Panc1 (cell line): ENCODE measurements around the gene RPN1. TPM values are rescaled to one million over a fixed set of nuclear protein-coding genes. Genes with fewer than 3 reads are reported as not detected.

Experiments
- ATAC-seq: fragments of 200-7000 bp; cut with Tn5 transposase; 2 replicates; pipeline ENCODE4 v1.9.1; 2020; ENCODE audit warnings: mild to moderate bottlenecking, moderate library complexity
- BruUV-seq: library from RNA; stranded (reverse); fragments of 400-500 nt; replicated peaks from 2 replicates; lab custom pipeline; 2021; lab: Mats Ljungman, UMichigan
- CTCF ChIA-PET: fragments of 300-600 bp; sonication (Branson Sonifier 250); formaldehyde crosslinking; loops from one replicate; lab custom pipeline; 2022; ENCODE audit warnings: antibody characterized with exemption; lab: Charles Lee
- POLR2A ChIA-PET: fragments of 300-600 bp; sonication (Branson Sonifier 250); formaldehyde crosslinking; loops from one replicate; lab custom pipeline; 2022; ENCODE audit warnings: antibody characterized with exemption; lab: Charles Lee
- DNase-seq: peaks from one replicate; pipeline ENCODE4 v3.0.0-alpha.2; 2010; ENCODE audit warnings: low read depth, low spot score
- H3K27ac ChIP-seq: 2 replicates; pipeline ENCODE4 v1.5.1; 2011; ENCODE audit warnings: mild to moderate bottlenecking, low read length, inconsistent platforms
- H3K27me3 ChIP-seq: fragments of 200-500 bp; sonication (Bioruptor generic); 2 replicates; pipeline ENCODE4 v1.6.0; 2014; ENCODE audit warnings: low read length, inconsistent platforms; ENCODE audit not compliant: control insufficient read depth, insufficient read depth
- H3K36me3 ChIP-seq: fragments of 200-500 bp; sonication (Bioruptor generic); 2 replicates; pipeline ENCODE4 v1.5.1; 2014; ENCODE audit warnings: inconsistent platforms, mild to moderate bottlenecking, low read length, moderate library complexity; ENCODE audit not compliant: control insufficient read depth, insufficient read depth
- H3K4me1 ChIP-seq: 2 replicates; pipeline ENCODE4 v1.5.1; 2011; ENCODE audit warnings: inconsistent platforms, mild to moderate bottlenecking, low read length, moderate library complexity; ENCODE audit not compliant: control insufficient read depth, insufficient read depth
- H3K4me3 ChIP-seq, 2 experiments: 2 replicates each; pipeline ENCODE4 v1.5.1; 2011 to 2012; ENCODE audit warnings: low read depth in 2 of 2, low read length in 2 of 2, mild to moderate bottlenecking in 2 of 2, inconsistent platforms in 1 of 2, moderate library complexity in 1 of 2
- H3K9me3 ChIP-seq: fragments of 200-500 bp; sonication (Bioruptor generic); 2 replicates; pipeline ENCODE4 v1.5.1; 2014; ENCODE audit warnings: low read depth, mild to moderate bottlenecking, inconsistent platforms, low read length, moderate library complexity; ENCODE audit not compliant: control insufficient read depth, insufficient read depth
- CTCF ChIP-seq: fragments of 450-650 bp; IDR thresholded peaks from 2 replicates; pipeline ENCODE4 v1.5.1; 2017; ENCODE audit warnings: mild to moderate bottlenecking
- POLR2AphosphoS5 ChIP-seq: IDR thresholded peaks from 2 replicates; pipeline ENCODE4 v1.6.1; 2012; ENCODE audit warnings: mild to moderate bottlenecking, low read depth, low read length, moderate library complexity
- REST ChIP-seq, 2 experiments: IDR thresholded peaks; 2 replicates each; pipeline ENCODE4 v1.6.1; 2011 to 2012; ENCODE audit warnings: low read depth in 2 of 2, control low read depth in 1 of 2, low read length in 1 of 2, mild to moderate bottlenecking in 1 of 2, moderate library complexity in 1 of 2; ENCODE audit not compliant: insufficient read depth in 1 of 2
- SIN3A ChIP-seq: IDR thresholded peaks from 2 replicates; pipeline ENCODE4 v1.6.1; 2012; ENCODE audit warnings: low read depth, mild to moderate bottlenecking, low read length, moderate library complexity, borderline replicate concordance; ENCODE audit not compliant: insufficient read depth
- TCF7L2 ChIP-seq: IDR thresholded peaks from 2 replicates; pipeline ENCODE4 v1.6.1; 2011; ENCODE audit warnings: mild to moderate bottlenecking, low read depth, low read length, inconsistent platforms
- in situ Hi-C: cut with HindIII; loops from 2 replicates; pipeline ENCODE4 v1.10.0; 2016; ENCODE audit warnings: low sequenced_read_pairs, low pct_unique_long_range_greater_than_20kb
- intact Hi-C: fragments of 100-400 bp; cut with micrococcal nuclease; formaldehyde crosslinking; loops from one replicate; pipeline ENCODE4 v1.10.0; 2022; ENCODE audit not compliant: unreplicated experiment
- total RNA-seq: library from RNA; stranded (reverse); gene quantifications from one replicate; pipeline ENCODE4 v1.2.1, GENCODE V29; 2021; ENCODE audit not compliant: unreplicated experiment

The RPN1 gene
- total RNA-seq, 1 experiment from 2014 or later, result 320 TPM

- Histone ChIP-seq H3K27me3 (no peaks in the 10 kb centered on the region), H3K27ac (no peak overlapping the region), H3K9me3 (no peaks in the 10 kb centered on the region), H3K36me3 (no peaks in the 10 kb centered on the region), H3K4me1 (peaks cover 4% of the 10 kb centered on the region), H3K4me3 (no peak overlapping the region)
- in situ Hi-C loops, result no loop called here
- no peak for DNase-seq
- intact Hi-C loops, result no loop called here
- ATAC-seq, result no peak
- no TSS peak for BruUV-seq
- POLR2A ChIA-PET, result no interaction called here
- TF ChIP-seq CTCF, result no peak
- TF ChIP-seq POLR2AphosphoS5, result no peak
- no peak for TF ChIP-seq SIN3A
- TF ChIP-seq REST (IDR thresholded peaks at IDR 0.05; ENCODE audit: insufficient read depth in 1 of 2, low read depth in 2 of 2, low read length in 1 of 2), result no peak
- no peak for TF ChIP-seq TCF7L2
- CTCF ChIA-PET, result no interaction called here
Measured at GRCh38 chr3:128686465-128686864, 35.8 kb upstream of the RPN1 start.

GRCh38 chr3:128684986-128685726 is 34.5 kb upstream of the RPN1 start:
- intact Hi-C loops, result loop anchor here (1.0 to 5.0 kb wide), 3 partner anchors 26 to 237 kb away; no protein-coding TSS in a partner anchor
- CTCF ChIA-PET, result no interaction called here

More at GRCh38 chr3:128684986-128685726, 34.5 kb upstream of the RPN1 start:
- H3K36me3 ChIP-seq, result no peaks in the 10 kb centered on the region
- no peak overlapping the region for H3K4me3 ChIP-seq
- H3K9me3 ChIP-seq, result no peaks in the 10 kb centered on the region
- H3K4me1 ChIP-seq, result peaks cover 8% of the 10 kb centered on the region
- H3K27me3 ChIP-seq, result no peaks in the 10 kb centered on the region
- TF ChIP-seq TCF7L2 (no peak), POLR2AphosphoS5 (no peak), CTCF (no peak), SIN3A (no peak), REST (IDR thresholded peaks at IDR 0.05; ENCODE audit: insufficient read depth in 1 of 2, low read depth in 2 of 2, low read length in 1 of 2) (no peak)
- no peak overlapping the region for H3K27ac ChIP-seq
- no TSS peak for BruUV-seq
- DNase-seq (no peak), ATAC-seq (no peak)
- in situ Hi-C loops, result no loop called here
- POLR2A ChIA-PET, result interaction anchor here (0.5 kb wide), 1 partner anchor 84 kb away, joined by 8 read pairs; no protein-coding TSS in a partner anchor
